HepG2 (cell line): ENCODE results near the gene MST1. TPM values are rescaled to one million over a fixed set of nuclear protein-coding genes. Genes with fewer than 3 reads are reported as not detected.

ENCODE experiments used
- ATAC-seq: fragments of 200-7000 bp; cut with Tn5 transposase; 3 replicates; pipeline ENCODE4 v1.9.1; 2020; ENCODE audit warnings: mild to moderate bottlenecking, moderate library complexity
- BruUV-seq: library from RNA; stranded (reverse); fragments of 400-500 nt; replicated peaks from 2 replicates; lab custom pipeline; 2021; lab: Mats Ljungman, UMichigan
- CTCF ChIA-PET: fragments of 300-600 bp; formaldehyde crosslinking; extraction: SDS; loops from one replicate; lab custom pipeline; 2021; ENCODE audit warnings: low total read pairs, inconsistent platforms, low intra/inter-chr PET ratio; lab: Yijun Ruan, JAX
- POLR2A ChIA-PET: fragments of 350-600 bp; sonication (Branson Sonifier 250); formaldehyde crosslinking; loops from one replicate; lab custom pipeline; 2020; ENCODE audit warnings: antibody characterized with exemption, inconsistent platforms; lab: Yijun Ruan, JAX
- DNase-seq: peaks from one replicate; pipeline ENCODE4 v3.0.0-alpha.2; 2015; ENCODE audit warnings: low spot score
- FAIRE-seq: peaks from 3 replicates; lab custom pipeline; 2011; peaks lifted over from hg19 to GRCh38; lab: Jason Lieb, UNC
- H2AFZ ChIP-seq: one replicate; pipeline ENCODE4 v1.6.1; 2011; ENCODE audit warnings: low read length, inconsistent platforms
- H3K27ac ChIP-seq: fragments of 300-600 bp; 3 replicates; pipeline ENCODE4 v1.8.0; 2011; ENCODE audit warnings: mixed run types, mild to moderate bottlenecking, mixed read lengths, low read length, inconsistent platforms; ENCODE audit not compliant: insufficient read depth; ENCODE audit errors: extremely low read length
- H3K27me3 ChIP-seq, 2 experiments: fragments of 200-600 bp in 1 of 2; 2 replicates in 1 of 2; 3 replicates in 1 of 2; pipeline versions ENCODE4 v1.6.0 to v1.8.0; 2011; ENCODE audit warnings: low read length in 2 of 2, mild to moderate bottlenecking in 2 of 2, moderate library complexity in 2 of 2, inconsistent platforms in 1 of 2; ENCODE audit not compliant: insufficient read depth in 2 of 2, control insufficient read depth in 1 of 2
- H3K36me3 ChIP-seq, 2 experiments: fragments of 200-600 bp in 1 of 2; replicated peaks in 1 of 2; 2 replicates in 1 of 2; 3 replicates in 1 of 2; pipeline versions ENCODE4 v1.5.1 to v1.8.0; 2011; ENCODE audit warnings: low read length in 2 of 2, inconsistent platforms in 1 of 2; ENCODE audit not compliant: insufficient read depth in 2 of 2, control insufficient read depth in 1 of 2
- H3K4me1 ChIP-seq: 2 replicates; pipeline ENCODE4 v1.5.1; 2012; ENCODE audit warnings: low read length, inconsistent platforms; ENCODE audit not compliant: insufficient read depth
- H3K4me2 ChIP-seq: 2 replicates; pipeline ENCODE4 v1.6.0; 2011; ENCODE audit warnings: low read depth, low read length, inconsistent platforms
- H3K4me3 ChIP-seq, 3 experiments: fragments of 200-600 bp in 1 of 3; sonication (generic), shearing (Covaris generic) in 1 of 3; replicated peaks in 1 of 3; 2 replicates each; pipeline ENCODE4 v1.5.1; 2011 to 2016; ENCODE audit warnings: low read length in 3 of 3, inconsistent platforms in 2 of 3, low read depth in 2 of 3, mild to moderate bottlenecking in 2 of 3, control low read depth in 1 of 3, mixed read lengths in 1 of 3; ENCODE audit not compliant: insufficient read depth in 1 of 3
- H3K79me2 ChIP-seq: one replicate; pipeline ENCODE4 v1.6.1; 2011; ENCODE audit warnings: low read length, inconsistent platforms; ENCODE audit not compliant: insufficient read depth
- H3K9ac ChIP-seq: 2 replicates; pipeline ENCODE4 v1.6.0; 2011; ENCODE audit warnings: mild to moderate bottlenecking, low read depth, low read length, inconsistent platforms; ENCODE audit not compliant: insufficient read depth
- H3K9me3 ChIP-seq: 2 replicates; pipeline ENCODE4 v1.5.1; 2012; ENCODE audit warnings: mild to moderate bottlenecking, low read length
- H4K20me1 ChIP-seq: 2 replicates; pipeline ENCODE4 v1.6.0; 2011; ENCODE audit warnings: inconsistent platforms, mild to moderate bottlenecking, low read length, moderate library complexity; ENCODE audit not compliant: insufficient read depth
- HMG20A ChIP-seq: IDR thresholded peaks from 2 replicates; pipeline ENCODE4 v1.6.1; 2016; ENCODE audit warnings: borderline replicate concordance
- HNRNPLL ChIP-seq: fragments of 200-400 bp; formaldehyde crosslinking; IDR thresholded peaks from 2 replicates; pipeline ENCODE4 v1.6.1; 2017; ENCODE audit warnings: mild to moderate bottlenecking, low read depth, low read length; ENCODE audit not compliant: poor library complexity, severe bottlenecking
- KMT2B ChIP-seq: IDR thresholded peaks from 2 replicates; pipeline ENCODE4 v1.6.1; 2016; ENCODE audit warnings: missing genetic modification reagents, missing compliant biosample characterization
- NR2F1 ChIP-seq, 2 experiments: fragments of 450-650 bp in 1 of 2; formaldehyde crosslinking in 1 of 2; IDR thresholded peaks; 2 replicates each; pipeline versions ENCODE4 v1.5.0 to v1.6.1; 2016 to 2020; ENCODE audit warnings: mild to moderate bottlenecking in 1 of 2, missing compliant biosample characterization in 1 of 2, missing genetic modification reagents in 1 of 2, moderate library complexity in 1 of 2
- RFX1 ChIP-seq: fragments of 450-650 bp; IDR thresholded peaks from 2 replicates; pipeline ENCODE4 v1.6.1; 2017
- SMAD9 ChIP-seq: sonication (generic); formaldehyde crosslinking; IDR thresholded peaks from 2 replicates; pipeline ENCODE4 v1.5.1; 2020; ENCODE audit warnings: mild to moderate bottlenecking, missing genetic modification reagents
- SNRNP70 ChIP-seq: fragments of 200-400 bp; formaldehyde crosslinking; IDR thresholded peaks from 2 replicates; pipeline ENCODE4 v1.6.1; 2017; ENCODE audit warnings: mild to moderate bottlenecking, low read depth, low read length, moderate library complexity
- ZNF644 ChIP-seq: IDR thresholded peaks from 2 replicates; pipeline ENCODE4 v1.6.1; 2016; ENCODE audit warnings: low read depth
- ZSCAN20 ChIP-seq: sonication (generic); formaldehyde crosslinking; IDR thresholded peaks from 2 replicates; pipeline ENCODE4 v1.4.0; 2020; ENCODE audit warnings: missing genetic modification reagents, mild to moderate bottlenecking, borderline replicate concordance
- WGBS: methylation state at CpG from one replicate; pipeline ENCODE4 v1.1.6; 2017; ENCODE audit warnings: low lambda C conversion rate; 5-methylcytosine and 5-hydroxymethylcytosine counted together
- in situ Hi-C: cut with HindIII; loops from 2 replicates; pipeline ENCODE4 v1.10.0; 2017; ENCODE audit warnings: low pct_unique_long_range_greater_than_20kb; ENCODE audit not compliant: extremely low pct_ligation_motif_present
- intact Hi-C: fragments of 100-400 bp; cut with micrococcal nuclease; formaldehyde crosslinking; loops from one replicate; pipeline ENCODE4 v1.10.0; 2022; ENCODE audit not compliant: unreplicated experiment
- polyA plus RNA-seq, 8 experiments: library from polyadenylated mRNA; depleted of rRNA in 3 of 8; stranded (reverse) in 7 of 8; unstranded in 1 of 8; fragments of >200 nt; fragmentation: Illumina TruSeq in 4 of 8; extraction: Trizol in 4 of 8; gene quantifications; 2 replicates each; pipeline versions ENCODE4 v1.2.1 to v1.2.3, GENCODE V29; 2011 to 2016; ENCODE audit warnings: low read depth in 4 of 8, missing spikeins in 1 of 8, mixed read lengths in 1 of 8; ENCODE audit not compliant: insufficient read depth in 1 of 8
- total RNA-seq, 5 experiments: library from RNA; depleted of rRNA; stranded (reverse); fragments of >200 nt; fragmentation: Illumina TruSeq; extraction: Trizol; gene quantifications; 2 replicates each; pipeline ENCODE4 v1.2.3, GENCODE V29; 2016; ENCODE audit warnings: low read depth in 1 of 5
- TF ChIP-seq, protein P1 (sequence below): sonication (generic); formaldehyde crosslinking; IDR thresholded peaks from 2 replicates; pipeline ENCODE4 v1.4.0; 2020; ENCODE audit warnings: missing genetic modification reagents
- TF ChIP-seq, protein P2 (sequence below): sonication (generic); formaldehyde crosslinking; IDR thresholded peaks from one replicate; pipeline ENCODE4 v1.5.1; 2020; ENCODE audit warnings: mild to moderate bottlenecking, missing genetic modification reagents; ENCODE audit errors: not compliant biosample characterization

Gene MST1
- total and polyA plus RNA-seq, 2 of the 13 experiments (the other 11 are each of a cell fraction or from before 2014, with no cell fraction given), result 189 to 452 TPM

- no peak for TF ChIP-seq SMAD9
- TF ChIP-seq ZNF644, result no peak
- no peak for TF ChIP-seq KMT2B (CRISPR knock-in tag)
- TF ChIP-seq HNRNPLL, result no peak
- no peak for TF ChIP-seq HMG20A (CRISPR knock-in tag)
- TF ChIP-seq RFX1, result no peak
These were observed 34.2 kb downstream of the MST1 start (continued) for GRCh38 chr3:49654955-49655556.

DNA sequence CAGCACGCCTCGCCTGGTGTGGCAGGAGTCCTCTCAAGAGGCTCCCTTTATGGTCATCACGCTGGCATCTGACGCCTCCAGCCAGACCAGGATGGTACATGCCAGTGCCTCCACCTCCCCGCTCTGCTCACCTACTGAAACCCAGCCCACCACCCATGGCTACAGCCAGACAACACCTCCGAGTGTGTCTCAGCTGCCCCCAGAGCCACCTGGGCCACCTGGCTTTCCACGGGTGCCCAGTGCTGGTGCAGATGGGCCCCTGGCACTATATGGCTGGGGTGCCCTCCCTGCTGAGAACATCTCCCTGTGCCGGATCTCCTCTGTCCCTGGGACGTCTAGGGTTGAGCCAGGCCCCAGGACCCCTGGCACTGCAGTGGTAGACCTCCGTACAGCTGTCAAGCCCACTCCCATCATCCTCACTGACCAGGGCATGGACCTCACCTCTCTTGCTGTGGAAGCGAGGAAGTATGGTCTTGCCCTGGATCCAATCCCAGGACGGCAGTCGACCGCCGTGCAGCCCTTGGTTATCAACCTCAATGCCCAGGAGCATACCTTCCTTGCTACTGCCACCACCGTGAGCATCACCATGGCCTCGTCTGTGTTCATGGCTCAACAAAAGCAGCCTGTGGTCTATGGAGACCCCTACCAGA is 35.0 kb downstream of the MST1 start:
- Histone ChIP-seq H4K20me1 (no peaks in the 10 kb centered on the region), H3K27ac (no peak overlapping the region), H3K36me3 (no peaks in the 10 kb centered on the region), H3K79me2 (no peaks in the 10 kb centered on the region), H3K9me3 (no peaks in the 10 kb centered on the region), H3K4me3 (no peak overlapping the region), H2AFZ (no peak overlapping the region), H3K27me3 (no peaks in the 10 kb centered on the region), H3K4me1 (peaks cover 22% of the 10 kb centered on the region), H3K4me2 (no peak overlapping the region), H3K9ac (no peak overlapping the region)
- intact Hi-C loops (no loop called here), in situ Hi-C loops (no loop called here)
- ChIA-PET CTCF (no interaction called here), POLR2A (no interaction called here)
- TF ChIP-seq ZSCAN20 (CRISPR knock-in tag), result no peak
- TF ChIP-seq, protein P1, sequence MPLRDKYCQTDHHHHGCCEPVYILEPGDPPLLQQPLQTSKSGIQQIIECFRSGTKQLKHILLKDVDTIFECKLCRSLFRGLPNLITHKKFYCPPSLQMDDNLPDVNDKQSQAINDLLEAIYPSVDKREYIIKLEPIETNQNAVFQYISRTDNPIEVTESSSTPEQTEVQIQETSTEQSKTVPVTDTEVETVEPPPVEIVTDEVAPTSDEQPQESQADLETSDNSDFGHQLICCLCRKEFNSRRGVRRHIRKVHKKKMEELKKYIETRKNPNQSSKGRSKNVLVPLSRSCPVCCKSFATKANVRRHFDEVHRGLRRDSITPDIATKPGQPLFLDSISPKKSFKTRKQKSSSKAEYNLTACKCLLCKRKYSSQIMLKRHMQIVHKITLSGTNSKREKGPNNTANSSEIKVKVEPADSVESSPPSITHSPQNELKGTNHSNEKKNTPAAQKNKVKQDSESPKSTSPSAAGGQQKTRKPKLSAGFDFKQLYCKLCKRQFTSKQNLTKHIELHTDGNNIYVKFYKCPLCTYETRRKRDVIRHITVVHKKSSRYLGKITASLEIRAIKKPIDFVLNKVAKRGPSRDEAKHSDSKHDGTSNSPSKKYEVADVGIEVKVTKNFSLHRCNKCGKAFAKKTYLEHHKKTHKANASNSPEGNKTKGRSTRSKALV (CRISPR knock-in tag), result no peak
- TF ChIP-seq NR2F1 (CRISPR knock-in tag; IDR thresholded peaks at IDR 0.05), result no peak
- no peak for TF ChIP-seq SNRNP70
- TF ChIP-seq, protein P2, sequence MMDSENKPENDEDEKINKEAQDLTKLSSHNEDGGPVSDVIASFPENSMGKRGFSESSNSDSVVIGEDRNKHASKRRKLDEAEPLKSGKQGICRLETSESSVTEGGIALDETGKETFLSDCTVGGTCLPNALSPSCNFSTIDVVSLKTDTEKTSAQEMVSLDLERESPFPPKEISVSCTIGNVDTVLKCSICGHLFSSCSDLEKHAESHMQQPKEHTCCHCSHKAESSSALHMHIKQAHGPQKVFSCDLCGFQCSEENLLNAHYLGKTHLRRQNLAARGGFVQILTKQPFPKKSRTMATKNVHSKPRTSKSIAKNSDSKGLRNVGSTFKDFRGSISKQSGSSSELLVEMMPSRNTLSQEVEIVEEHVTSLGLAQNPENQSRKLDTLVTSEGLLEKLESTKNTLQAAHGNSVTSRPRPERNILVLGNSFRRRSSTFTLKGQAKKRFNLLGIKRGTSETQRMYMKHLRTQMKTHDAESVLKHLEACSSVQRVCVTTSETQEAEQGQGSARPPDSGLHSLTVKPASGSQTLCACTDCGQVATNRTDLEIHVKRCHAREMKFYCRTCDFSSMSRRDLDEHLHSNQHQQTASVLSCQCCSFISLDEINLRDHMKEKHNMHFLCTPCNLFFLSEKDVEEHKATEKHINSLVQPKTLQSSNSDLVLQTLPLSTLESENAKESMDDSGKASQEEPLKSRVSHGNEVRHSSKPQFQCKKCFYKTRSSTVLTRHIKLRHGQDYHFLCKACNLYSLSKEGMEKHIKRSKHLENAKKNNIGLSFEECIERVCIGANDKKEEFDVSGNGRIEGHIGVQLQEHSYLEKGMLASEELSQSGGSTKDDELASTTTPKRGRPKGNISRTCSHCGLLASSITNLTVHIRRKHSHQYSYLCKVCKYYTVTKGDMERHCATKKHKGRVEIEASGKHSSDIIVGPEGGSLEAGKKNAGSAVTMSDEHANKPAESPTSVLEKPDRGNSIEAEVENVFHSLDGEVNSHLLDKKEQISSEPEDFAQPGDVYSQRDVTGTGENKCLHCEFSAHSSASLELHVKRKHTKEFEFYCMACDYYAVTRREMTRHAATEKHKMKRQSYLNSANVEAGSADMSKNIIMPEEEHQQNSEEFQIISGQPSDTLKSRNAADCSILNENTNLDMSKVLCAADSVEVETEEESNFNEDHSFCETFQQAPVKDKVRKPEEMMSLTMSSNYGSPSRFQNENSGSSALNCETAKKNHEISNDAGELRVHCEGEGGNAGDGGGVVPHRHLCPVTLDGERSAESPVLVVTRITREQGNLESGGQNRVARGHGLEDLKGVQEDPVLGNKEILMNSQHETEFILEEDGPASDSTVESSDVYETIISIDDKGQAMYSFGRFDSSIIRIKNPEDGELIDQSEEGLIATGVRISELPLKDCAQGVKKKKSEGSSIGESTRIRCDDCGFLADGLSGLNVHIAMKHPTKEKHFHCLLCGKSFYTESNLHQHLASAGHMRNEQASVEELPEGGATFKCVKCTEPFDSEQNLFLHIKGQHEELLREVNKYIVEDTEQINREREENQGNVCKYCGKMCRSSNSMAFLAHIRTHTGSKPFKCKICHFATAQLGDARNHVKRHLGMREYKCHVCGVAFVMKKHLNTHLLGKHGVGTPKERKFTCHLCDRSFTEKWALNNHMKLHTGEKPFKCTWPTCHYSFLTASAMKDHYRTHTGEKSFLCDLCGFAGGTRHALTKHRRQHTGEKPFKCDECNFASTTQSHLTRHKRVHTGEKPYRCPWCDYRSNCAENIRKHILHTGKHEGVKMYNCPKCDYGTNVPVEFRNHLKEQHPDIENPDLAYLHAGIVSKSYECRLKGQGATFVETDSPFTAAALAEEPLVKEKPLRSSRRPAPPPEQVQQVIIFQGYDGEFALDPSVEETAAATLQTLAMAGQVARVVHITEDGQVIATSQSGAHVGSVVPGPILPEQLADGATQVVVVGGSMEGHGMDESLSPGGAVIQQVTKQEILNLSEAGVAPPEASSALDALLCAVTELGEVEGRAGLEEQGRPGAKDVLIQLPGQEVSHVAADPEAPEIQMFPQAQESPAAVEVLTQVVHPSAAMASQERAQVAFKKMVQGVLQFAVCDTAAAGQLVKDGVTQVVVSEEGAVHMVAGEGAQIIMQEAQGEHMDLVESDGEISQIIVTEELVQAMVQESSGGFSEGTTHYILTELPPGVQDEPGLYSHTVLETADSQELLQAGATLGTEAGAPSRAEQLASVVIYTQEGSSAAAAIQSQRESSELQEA (CRISPR knock-in tag), result no peak
- WGBS, result 86% methylated on average over 7 of the region's 17 CpGs
- no peak for ATAC-seq
- FAIRE-seq, result no peak
- BruUV-seq, result no TSS peak
- DNase-seq, result no peak
